HFF-Myc (cell line): ENCODE measurements around the gene PIM3.
A peak's percentile ranks its signal among the peaks of the same experiment; 100 is the strongest.

Experiments
- DNase-seq: peaks from one replicate; pipeline ENCODE4 v3.0.0-alpha.2; 2011; ENCODE audit warnings: low read depth; ENCODE audit errors: extremely low read depth
- H3K4me3 ChIP-seq: replicated peaks from 2 replicates; pipeline ENCODE4 v1.5.1; 2011; ENCODE audit warnings: low read depth, mild to moderate bottlenecking, control low read depth, low read length
- CTCF ChIP-seq: IDR thresholded peaks from 2 replicates; pipeline ENCODE4 v1.5.1; 2012; ENCODE audit warnings: mild to moderate bottlenecking, low read depth, low read length, control low read depth; ENCODE audit errors: missing control alignments

Gene PIM3

GRCh38 chr22:49958931-49959781 is 1.4 kb upstream of the PIM3 start:
- H3K4me3 ChIP-seq: peak overlapping the region; percentile 82
- no peak for DNase-seq
- TF ChIP-seq CTCF: no peak

GRCh38 chr22:49959782-49960158 is 802 bp upstream of the PIM3 start:
- no peak for DNase-seq
- peak overlapping the region; percentile 82 for H3K4me3 ChIP-seq

GRCh38 chr22:49961005-49961600 is 531 bp downstream of the PIM3 start:
- TF ChIP-seq CTCF: no peak
- DNase-seq: no peak

More at GRCh38 chr22:49959782-49960158, 802 bp upstream of the PIM3 start:
- no peak for TF ChIP-seq CTCF

GRCh38 chr22:49961601-49962011 is 1.0 kb downstream of the PIM3 start:
- TF ChIP-seq CTCF: no peak
- DNase-seq: no peak
- H3K4me3 ChIP-seq: peak overlapping the region; percentile 82

More at GRCh38 chr22:49961005-49961600, 531 bp downstream of the PIM3 start:
- H3K4me3 ChIP-seq: peak overlapping the region; percentile 82

- peak; percentile 61 for DNase-seq
- no peak for TF ChIP-seq CTCF
- H3K4me3 ChIP-seq: peak overlapping the region; percentile 82
Observed at GRCh38 chr22:49962012-49962750, 1.6 kb downstream of the PIM3 start.

GRCh38 chr22:49962751-49963646 is 2.4 kb downstream of the PIM3 start:
- DNase-seq: no peak
- peak overlapping the region; percentile 82 for H3K4me3 ChIP-seq
- no peak for TF ChIP-seq CTCF
